Stimulated activated CD4-positive, alpha-beta T cell treated with anti-CD3 and anti-CD28 coated beads, Interleukin-4, amount 100 ng/mL, for 1 hour (primary cell): Measurements from ENCODE around the gene PRUNE2.
"Not testable (repeated sequence)": the region's sequence is repeated elsewhere in the genome, so short reads cannot be mapped to it uniquely, and the experiment has no call there.

Experiments
- DNase-seq: peaks from one replicate; pipeline ENCODE4 v3.0.0-alpha.2; 2020

Gene PRUNE2, protein sequence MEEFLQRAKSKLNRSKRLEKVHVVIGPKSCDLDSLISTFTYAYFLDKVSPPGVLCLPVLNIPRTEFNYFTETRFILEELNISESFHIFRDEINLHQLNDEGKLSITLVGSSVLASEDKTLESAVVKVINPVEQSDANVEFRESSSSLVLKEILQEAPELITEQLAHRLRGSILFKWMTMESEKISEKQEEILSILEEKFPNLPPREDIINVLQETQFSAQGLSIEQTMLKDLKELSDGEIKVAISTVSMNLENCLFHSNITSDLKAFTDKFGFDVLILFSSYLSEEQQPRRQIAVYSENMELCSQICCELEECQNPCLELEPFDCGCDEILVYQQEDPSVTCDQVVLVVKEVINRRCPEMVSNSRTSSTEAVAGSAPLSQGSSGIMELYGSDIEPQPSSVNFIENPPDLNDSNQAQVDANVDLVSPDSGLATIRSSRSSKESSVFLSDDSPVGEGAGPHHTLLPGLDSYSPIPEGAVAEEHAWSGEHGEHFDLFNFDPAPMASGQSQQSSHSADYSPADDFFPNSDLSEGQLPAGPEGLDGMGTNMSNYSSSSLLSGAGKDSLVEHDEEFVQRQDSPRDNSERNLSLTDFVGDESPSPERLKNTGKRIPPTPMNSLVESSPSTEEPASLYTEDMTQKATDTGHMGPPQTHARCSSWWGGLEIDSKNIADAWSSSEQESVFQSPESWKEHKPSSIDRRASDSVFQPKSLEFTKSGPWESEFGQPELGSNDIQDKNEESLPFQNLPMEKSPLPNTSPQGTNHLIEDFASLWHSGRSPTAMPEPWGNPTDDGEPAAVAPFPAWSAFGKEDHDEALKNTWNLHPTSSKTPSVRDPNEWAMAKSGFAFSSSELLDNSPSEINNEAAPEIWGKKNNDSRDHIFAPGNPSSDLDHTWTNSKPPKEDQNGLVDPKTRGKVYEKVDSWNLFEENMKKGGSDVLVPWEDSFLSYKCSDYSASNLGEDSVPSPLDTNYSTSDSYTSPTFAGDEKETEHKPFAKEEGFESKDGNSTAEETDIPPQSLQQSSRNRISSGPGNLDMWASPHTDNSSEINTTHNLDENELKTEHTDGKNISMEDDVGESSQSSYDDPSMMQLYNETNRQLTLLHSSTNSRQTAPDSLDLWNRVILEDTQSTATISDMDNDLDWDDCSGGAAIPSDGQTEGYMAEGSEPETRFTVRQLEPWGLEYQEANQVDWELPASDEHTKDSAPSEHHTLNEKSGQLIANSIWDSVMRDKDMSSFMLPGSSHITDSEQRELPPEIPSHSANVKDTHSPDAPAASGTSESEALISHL (N-terminal part only)

DNA sequence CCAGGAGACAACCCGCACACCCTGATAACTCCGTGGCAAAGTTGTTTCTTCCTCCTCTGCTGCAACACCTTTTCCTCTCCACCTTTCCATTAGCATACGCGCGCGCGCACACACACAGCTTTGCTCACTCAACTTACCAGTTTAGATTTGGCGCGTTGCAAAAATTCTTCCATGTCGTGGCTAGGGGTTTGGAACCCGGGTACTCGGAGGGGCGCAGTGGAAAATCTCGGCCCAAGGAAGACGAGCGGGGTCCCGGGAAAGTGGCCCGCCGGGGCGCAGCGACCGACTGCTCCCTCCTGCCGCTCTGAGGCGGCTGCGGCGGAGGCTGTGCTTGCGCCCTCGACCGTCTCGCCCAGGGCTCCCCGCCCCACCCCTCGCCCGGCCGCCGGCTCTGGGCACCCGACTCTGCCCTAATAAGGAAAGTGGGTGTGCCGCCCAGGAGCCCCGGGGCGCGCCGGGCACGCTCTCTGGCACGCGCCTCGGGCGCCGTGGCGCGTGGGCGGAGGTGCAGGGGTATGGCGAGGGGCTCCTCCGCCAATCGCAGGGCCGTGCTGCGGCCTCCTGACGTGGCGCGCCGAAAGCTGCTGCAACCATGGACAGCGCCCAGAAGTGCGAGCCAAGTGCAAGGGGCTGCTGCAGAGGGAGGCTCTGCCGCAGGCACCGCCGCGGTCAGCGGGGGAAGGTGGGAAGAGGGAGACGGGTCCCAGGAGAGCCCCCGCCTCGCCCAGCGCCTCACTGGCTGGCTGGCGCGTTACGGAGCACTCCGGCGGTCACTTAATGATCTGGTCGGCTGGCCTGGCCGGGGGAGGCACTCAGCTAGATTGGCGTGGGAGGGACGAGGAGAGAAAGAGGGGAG lies at the start of gene PRUNE2:
PRUNE2 (minus strand) TSS at position 324 of the 856 bp plus-strand sequence; CDS start at position 173, 151 bp downstream.
- DNase-seq = peak; percentile 3

DNA sequence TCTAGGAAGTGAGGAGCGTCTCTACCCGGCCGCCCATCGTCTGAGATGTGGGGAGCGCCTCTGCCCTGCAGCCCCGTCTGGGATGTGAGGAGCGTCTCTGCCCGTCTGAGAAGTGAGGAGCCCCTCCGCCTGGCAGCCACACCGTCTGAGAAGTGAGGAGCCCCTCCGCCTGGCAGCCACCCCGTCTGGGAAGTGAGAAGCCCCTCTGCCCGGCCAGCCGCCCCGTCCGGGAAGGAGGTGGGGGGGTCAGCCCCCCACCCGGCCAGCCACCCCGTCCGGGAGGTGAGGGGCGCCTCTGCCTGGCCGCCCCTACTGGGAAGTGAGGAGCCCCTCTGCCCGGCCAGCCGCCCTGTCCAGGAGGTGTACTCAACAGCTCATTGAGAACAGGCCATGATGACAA lies 49.5 kb upstream of the PRUNE2 start:
- not testable (repeated sequence) for DNase-seq

DNA sequence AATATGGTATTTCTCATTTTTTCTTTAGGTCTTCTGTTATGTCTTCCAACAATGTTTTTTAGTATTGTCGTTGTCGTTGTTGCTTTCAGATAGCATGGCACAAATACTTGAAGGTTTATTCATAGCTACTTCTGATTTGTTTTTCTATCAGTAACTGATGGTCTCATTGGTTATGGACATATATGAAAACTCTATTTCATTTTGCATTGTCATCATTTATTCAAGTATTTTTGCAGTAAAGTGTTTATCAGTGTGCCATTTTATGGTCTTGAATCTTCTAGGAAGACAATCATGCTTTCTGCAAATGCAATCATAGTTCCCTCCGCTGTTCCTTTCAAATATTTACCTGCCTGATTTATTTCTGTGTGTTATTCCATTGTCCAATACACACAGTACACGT lies 44.0 kb upstream of the PRUNE2 start:
- DNase-seq = no peak

DNA sequence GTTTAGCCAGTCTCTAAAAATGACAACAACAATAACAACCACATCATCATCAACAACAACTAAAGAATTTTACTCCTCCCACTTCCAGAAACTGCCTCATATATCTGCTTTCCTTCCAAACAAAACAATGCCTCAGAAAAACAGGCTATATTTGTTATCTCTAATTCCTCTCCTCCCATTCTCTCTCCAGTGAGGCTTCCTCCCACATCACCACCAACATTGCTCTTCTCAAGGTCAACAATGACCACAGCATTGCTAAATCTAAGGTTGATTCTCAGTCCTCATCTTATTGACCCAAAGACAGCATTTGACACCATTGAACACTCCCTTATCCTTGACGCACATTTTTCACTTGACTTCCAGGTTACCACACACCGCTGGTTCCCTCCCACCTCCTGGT lies 38.1 kb upstream of the PRUNE2 start:
- no peak for DNase-seq

DNA sequence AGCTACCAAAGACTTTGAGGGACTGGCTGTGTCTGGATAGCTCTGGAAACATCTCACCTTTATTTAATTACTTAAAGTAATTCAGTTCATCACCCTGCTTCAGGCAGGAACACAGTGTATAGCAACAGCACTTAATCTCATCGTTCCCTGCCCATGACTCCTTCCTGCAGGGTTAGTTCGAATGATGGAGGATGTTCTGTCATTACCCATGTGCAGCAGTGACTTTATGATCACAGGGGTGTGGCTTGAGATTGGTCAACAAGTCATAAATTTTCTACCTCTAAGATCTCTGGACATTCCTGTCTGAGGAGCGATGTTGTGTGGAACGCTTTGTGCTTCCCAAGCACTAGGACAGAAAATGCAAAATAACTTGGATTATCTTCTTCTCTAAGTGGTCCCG lies 37.1 kb upstream of the PRUNE2 start:
- no peak for DNase-seq

DNA sequence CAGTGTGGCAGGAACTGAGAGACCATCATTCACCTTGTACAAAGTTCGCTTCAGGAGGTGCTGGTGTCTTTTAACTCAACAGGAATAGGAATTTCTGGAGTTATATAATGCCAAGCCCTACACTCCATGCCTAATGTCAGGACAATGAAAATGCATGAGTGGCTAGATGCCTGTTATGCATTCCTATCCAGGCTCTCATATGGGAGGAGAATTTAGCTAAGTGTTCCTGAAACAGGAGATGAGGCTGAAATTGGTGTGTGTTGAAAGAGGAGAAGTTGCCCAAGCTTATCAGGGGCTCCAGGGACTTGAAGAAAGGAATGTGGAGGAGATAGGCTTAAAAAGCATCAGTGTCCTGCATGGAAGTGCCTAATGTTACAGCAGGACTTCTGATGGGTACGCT lies 26.8 kb upstream of the PRUNE2 start:
- DNase-seq = no peak

DNA sequence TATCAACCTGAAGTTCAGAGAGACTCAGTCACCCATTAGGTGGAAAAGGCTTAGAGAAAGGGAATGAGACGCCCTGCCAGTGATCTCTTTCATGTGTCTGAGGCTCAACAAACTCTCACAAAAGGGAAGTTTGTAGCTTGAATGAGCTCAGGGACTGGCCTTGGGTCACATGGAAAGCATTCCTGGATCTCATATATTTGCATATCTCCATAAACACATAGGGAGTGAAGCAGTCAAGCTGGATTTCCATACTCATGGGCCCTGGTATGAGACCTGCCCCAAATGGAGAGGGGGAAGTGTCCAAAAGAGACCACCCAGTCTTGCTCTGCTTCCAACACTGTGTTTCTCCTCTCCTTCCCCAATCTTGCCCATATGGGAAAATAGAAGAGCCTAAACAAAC lies 26.4 kb upstream of the PRUNE2 start:
- no peak for DNase-seq

DNA sequence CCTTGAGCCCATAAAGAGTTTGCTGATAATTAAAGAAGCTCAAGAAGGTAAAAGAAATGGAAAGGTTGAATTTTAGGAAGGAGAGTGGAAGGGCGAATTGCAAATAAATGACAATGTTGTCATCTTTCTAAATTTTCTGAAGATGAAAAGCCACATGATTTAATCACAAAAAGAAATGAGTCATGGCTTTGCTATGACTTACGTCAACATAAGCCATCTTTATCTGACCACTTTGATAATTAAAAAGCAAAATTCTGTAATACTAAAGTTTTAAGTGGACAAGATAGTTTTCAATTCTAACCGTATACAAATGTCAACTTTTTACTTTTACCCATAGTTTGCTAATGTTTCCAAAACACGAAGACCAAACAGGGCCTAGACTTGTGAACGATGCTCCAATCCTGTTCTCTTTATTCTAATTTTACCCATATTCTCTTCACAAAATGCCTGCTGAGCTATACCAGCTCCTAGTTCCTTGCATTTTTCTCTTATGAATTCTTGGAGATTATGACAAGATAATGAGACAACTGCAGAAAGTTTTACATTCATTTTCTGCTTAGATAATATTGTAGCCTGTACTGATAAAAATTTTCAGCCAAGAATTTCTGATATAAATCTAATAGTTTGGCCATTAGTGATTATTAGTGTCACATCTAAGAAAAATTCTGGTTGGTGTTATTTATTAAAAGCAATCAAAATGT lies 21.8 kb upstream of the PRUNE2 start:
- DNase-seq = no peak

DNA sequence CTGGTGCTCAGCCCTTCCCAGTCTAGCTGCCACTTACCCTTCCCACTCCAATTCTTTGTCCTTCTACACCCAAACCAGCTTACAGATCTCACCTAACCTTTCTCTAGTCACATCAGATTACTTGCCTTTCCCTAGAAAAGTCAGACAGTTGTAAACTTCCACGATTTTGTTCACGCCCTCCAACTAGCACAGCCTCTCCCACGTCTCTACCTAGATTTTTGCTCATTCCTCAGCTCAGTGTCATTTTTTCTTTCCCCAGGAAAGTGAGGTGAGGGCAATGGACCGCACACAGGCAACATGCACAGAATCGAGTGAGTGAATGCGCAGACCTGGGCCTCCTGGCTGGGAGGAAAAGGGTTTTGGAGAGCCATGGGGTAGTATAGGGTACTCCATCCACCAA lies 20.9 kb upstream of the PRUNE2 start:
- DNase-seq = no peak

DNA sequence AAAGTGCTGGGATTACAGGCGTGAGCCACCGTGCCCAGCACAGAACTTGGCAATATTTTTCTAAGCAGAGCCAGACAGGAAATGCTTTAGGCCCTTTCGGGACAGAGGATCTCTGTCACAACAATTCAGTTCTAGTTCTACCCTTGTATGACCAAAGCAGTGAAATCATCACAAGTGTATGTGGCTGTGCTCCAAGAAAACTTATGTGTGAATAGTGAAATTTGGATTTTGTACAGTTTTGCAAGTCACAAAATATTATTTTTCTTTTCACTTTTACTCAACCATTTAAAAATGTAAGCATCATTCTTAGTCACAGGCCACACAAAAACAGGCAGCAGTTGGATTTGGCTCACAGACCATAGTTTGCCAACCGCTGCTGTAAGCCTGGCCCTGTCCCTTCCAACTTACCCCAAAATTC lies 20.4 kb upstream of the PRUNE2 start:
- DNase-seq = no peak

DNA sequence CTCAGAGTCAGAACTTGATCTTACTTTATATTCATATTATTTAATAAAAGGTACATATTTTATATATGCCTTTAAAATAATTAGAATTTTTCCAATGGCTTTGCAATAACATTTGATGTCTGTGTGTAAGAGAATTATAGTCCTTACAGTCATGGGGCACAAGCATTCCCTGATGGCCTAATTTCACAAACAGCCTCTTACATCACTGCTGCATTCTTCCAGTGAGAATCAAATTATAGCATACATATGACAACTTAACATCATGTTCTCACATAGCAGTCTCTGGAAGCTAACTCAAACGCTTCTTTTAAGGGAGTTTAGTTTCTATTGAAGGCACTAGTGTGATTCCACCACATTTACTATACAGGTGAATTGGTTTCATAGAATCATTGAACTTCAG lies 15.3 kb upstream of the PRUNE2 start:
- DNase-seq = no peak

DNA sequence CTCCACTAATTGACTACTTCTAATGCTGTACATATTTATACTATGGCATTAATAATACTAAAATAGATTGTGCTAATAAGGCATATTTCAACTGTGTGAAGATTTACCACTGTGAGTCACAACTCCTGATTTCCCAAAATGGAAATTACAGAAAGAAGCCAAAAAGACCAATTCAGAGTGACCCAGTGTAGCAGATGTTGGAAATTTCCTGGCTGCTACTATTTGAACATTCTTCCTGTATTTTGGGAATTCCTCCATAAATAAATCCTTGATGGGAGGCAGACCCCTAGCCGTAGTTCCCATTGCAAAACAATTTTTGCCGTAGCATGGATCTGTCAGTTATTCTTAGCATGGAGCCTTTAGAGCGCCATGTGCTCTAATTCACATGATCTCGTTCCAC lies 11.4 kb upstream of the PRUNE2 start:
- DNase-seq = no peak

DNA sequence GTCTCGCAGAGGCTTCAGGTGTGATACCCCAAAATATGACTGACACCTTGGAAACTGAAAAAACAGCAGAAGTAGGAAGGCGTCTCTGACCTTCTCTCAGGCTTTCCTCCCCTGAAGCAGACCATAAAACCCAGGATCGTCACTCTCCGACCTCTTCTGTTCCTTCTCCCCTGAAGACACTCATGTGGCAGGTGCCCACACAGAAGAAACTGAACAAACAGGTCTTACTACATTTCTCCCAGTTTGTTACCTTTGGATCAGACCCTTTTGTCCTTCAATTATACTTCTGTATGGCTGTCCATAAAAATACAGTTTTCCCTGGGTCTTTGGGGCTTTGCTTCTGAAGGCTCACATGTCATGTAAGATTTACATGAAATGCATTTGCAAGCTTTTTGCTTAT lies 10.3 kb upstream of the PRUNE2 start:
- DNase-seq = no peak

DNA sequence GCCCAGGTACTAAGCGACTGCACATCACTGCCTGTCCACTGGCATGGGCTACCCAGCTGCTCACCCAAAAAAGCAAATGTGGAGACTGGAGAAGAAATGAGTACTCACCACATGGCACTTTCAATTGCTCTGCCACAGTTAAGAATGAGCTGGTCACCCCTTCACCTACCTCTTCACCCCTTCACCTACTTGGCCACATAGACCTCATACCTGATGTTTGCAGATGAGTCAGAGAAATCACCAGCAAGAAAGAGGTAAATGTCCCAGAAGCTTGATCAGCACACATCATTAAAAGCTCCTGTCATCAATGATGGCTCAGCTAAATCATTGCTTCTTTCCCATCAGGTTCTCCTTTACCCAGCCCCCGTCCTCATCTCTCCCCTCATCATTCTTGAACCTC lies 7.6 kb upstream of the PRUNE2 start:
- DNase-seq = no peak

DNA sequence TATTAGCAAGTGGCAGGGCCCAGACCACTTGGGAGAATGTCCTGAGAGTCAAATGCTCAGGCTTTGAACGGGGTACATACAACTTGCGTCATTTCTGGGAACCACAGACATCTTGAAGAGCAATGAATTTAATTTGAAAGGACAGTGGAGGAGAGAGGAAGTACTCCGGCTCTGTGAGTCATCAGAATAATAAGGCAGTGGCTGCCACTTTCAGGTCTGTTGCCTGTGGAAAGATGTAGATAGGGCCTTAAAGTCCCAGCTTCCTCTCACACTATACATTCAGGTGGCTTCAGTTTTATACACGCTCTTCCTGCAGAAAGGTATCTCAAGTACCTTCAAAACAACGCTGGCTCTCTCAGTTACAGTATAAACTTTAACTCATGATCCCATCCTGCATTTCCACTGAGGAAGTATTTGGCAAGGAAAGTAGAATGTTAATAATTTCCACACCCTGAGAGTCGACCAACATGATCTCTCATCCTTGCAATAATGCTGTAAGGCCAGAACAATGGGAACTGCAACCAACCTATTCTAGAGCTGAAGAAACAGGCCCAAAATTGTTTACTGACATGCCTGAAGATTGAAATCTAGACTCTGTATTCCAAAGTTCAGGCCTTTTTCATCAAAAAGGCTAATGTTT lies 6.8 kb upstream of the PRUNE2 start:
- DNase-seq = no peak

DNA sequence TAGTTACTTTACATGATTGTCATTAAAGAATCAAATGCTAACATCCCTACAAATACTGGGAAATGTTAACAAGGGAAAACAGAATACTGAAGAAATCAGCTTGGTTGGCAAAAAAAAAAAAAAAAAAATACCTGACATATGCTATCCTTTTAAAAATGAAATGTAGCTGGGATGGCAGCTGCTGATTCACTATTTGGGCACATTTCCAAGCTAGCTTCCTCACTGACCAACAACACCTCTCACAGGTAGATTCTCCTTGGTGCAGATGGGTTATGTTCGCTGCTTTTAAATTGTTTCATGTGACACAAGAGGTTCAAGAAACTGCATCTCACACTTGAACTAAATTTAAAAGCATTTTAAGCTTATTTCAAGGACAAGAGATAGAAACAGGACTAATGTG lies 6.1 kb upstream of the PRUNE2 start:
- DNase-seq = no peak

DNA sequence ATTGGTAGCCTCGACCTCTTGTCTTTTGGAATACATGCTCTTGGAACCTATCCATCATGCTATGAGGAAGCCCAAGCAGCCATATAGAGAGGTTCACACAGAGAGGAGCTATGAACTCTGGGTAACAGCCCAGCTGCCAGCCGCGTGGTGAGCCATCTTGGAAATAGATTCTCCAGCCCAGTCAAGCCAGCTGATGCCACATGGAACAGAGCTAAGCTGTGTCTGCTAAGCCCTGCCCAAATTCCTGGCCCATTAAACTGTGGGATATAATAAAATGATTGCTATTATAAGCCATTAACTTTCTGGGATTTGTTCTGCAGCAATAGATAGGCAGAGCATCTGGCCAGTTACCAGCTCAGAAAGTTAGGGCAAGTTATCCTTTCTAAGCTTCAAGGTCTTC lies 4.9 kb upstream of the PRUNE2 start:
- no peak for DNase-seq

DNA sequence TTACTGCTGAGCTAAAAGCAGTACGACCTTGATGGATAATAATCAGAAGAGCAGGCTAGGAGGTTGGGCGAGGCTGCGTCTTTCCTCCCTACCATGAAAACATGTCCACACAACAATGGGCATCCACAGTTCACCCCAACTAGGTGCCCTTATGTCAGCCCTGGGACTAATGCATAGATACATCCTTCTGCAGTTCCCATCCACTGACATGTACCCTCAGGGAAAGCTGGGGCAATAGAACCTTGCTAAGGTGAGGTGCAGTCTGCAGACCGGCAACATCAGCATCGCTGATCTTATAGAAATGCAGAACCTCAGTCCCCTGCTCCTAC lies 697 bp upstream of the PRUNE2 start:
- DNase-seq = no peak

DNA sequence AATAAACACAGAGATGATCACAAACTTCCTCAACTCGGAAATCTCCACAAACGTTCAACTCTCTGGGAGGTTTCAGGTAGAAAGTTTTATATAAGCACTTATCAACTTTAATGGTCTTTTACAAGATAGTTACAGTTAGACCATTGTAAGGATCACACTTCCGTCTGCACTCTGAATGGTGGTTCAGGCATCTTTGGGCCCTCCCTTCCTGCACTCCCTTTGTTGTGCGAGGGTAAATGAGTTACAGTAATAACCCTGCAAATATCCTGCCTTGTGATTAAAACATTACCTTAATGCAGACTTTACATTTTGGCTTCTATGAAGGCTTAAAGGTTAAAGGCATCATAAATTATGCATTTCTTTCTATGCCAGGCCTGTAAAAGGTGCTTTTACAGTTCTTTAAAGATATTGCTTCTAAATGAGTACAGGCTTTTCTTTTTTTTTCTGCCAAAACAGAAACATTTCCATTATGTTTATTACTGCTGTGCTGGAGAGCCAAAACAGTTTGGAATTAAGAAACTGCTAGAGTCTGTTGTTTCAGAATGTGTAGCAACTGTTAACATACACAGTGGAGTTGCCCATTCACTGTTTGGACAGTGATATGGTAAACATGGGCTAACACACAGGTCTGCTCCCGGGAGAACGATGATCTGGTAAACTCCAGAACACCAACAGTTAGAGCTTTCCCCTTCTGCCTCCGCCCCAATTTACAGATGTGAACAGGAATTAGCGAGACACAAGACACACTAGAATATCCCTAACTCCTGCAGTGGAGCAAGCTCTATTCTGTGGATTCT lies 1.1 kb downstream of the PRUNE2 start:
- DNase-seq = no peak

DNA sequence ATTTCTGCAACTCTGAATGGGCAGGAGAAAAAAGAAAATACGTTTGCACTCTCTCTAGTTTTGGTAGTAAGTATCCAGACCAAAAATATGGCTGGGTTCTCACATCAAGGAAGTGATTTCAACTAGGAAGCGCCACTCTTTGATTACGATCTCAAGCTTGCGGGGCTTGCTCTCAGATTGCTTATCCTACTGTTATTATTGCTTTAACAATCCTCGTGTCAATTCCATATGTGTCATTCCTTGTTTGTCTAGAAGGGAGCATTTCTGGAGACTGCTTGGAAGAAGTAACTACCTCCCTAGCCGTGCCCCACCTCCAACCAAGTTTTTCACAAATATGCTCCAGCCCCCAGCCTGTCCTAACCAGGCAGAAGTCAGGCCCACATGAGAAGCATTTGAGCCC lies 3.5 kb downstream of the PRUNE2 start:
- DNase-seq = no peak
